SU-DHL-6 (cell line): ENCODE data around the gene RTEL1.
"Not testable (repeated sequence)": the region's sequence is repeated elsewhere in the genome, so short reads cannot be mapped to it uniquely, and the experiment has no call there.

Experiments
- CTCF ChIP-seq: fragments of 200-600 bp; sonication (generic); IDR thresholded peaks from one replicate; pipeline ENCODE4 v1.5.1; 2017; ENCODE audit warnings: antibody characterized with exemption, mild to moderate bottlenecking, low read length, moderate library complexity; ENCODE audit not compliant: insufficient read depth, poor library complexity, severe bottlenecking
- EZH2phosphoT487 ChIP-seq: fragments of 200-600 bp; sonication (generic), shearing (Covaris generic); conservative IDR thresholded peaks from 2 replicates; pipeline ENCODE4 v1.6.1; 2018; ENCODE audit warnings: mild to moderate bottlenecking, antibody characterized with exemption, low read length, moderate library complexity, mixed read lengths

- not testable (repeated sequence) for TF ChIP-seq CTCF, EZH2phosphoT487
Observed at GRCh38 chr20:63660174-63660573, 2.1 kb downstream of the RTEL1 start.
